Ascending aorta (tissue), 2 donors: ENCODE measurements around the gene FOXA1. TPM values are rescaled to one million over a fixed set of nuclear protein-coding genes. Genes with fewer than 3 reads are reported as not detected.
A peak's percentile ranks its signal among the peaks of the same experiment; 100 is the strongest.

Experiments
- DNase-seq, 2 donors: peaks; one replicate each; pipeline ENCODE4 v3.0.0-alpha.2; 2019; ENCODE audit warnings: low spot score in 2 of 2
- H3K27ac ChIP-seq, 2 donors: fragments of 200-600 bp; sonication (generic); one replicate each; pipeline ENCODE4 v1.5.1; 2016 to 2017; ENCODE audit warnings: mild to moderate bottlenecking in 1 of 2
- H3K27me3 ChIP-seq: fragments of 200-600 bp; sonication (generic); one replicate; pipeline ENCODE4 v1.5.1; 2017
- H3K36me3 ChIP-seq, 2 donors: fragments of 200-600 bp; sonication (generic); one replicate each; pipeline ENCODE4 v1.5.1; 2016
- H3K4me1 ChIP-seq, 2 donors: fragments of 200-600 bp; sonication (generic); one replicate each; pipeline ENCODE4 v1.5.1; 2016 to 2017; ENCODE audit warnings: mild to moderate bottlenecking in 1 of 2
- H3K4me3 ChIP-seq, 2 donors: fragments of 200-600 bp; sonication (generic); one replicate each; pipeline ENCODE4 v1.5.1; 2016 to 2017; ENCODE audit warnings: mild to moderate bottlenecking in 1 of 2
- H3K9me3 ChIP-seq, 2 donors: fragments of 200-600 bp; sonication (generic); one replicate each; pipeline ENCODE4 v1.5.1; 2016
- CTCF ChIP-seq, 3 experiments: fragments of 200-600 bp in 2 of 3; fragments of 450-650 bp in 1 of 3; sonication (generic) in 2 of 3; IDR thresholded peaks; one replicate each; pipeline ENCODE4 v1.5.1; 2016 to 2019; ENCODE audit warnings: antibody characterized with exemption in 3 of 3, mild to moderate bottlenecking in 1 of 3, moderate library complexity in 1 of 3
- intact Hi-C: fragments of 100-400 bp; cut with DNase I; formaldehyde crosslinking; loops from one replicate; pipeline ENCODE4 v1.15.1; 2023
- total RNA-seq: library from RNA; depleted of rRNA; stranded (reverse); fragments of >200 nt; gene quantifications from one replicate; pipeline ENCODE4 v1.1.0, GENCODE V29; 2016

FOXA1 gene
- not detected for total RNA-seq

GRCh38 chr14:37594971-37595808 lies at the start of gene FOXA1, which contains the start of gene TTC6:
Gene FOXA1, minus strand, starts transcription at chr14:37595249. Its CDS starts 277 bp downstream, at chr14:37594972.
Gene TTC6, plus strand, starts transcription at chr14:37595629. Its CDS starts 26,436 bp downstream, at chr14:37622065.
- Histone ChIP-seq H3K36me3 (no peaks in the 10 kb centered on the region), H3K4me3 (peak within 1 kb of the TSS; percentile 56 to 57), H3K27me3 (peaks cover 61% of the 10 kb centered on the region), H3K4me1 (peaks cover 0 to 17% of the 10 kb centered on the region in 2 donors), H3K27ac (no peak within 1 kb of the TSS), H3K9me3 (no peaks in the 10 kb centered on the region)
- TF ChIP-seq CTCF (IDR thresholded peaks at IDR 0.05) = no peak
- DNase-seq = no peak
- intact Hi-C loops = loop anchor here (10.0 kb wide), 3 partner anchors 350 to 1070 kb away; partner anchors contain the start of gene NKX2-1

- no peak overlapping the region for H3K4me3 ChIP-seq
- intact Hi-C loops = no loop called here
- no peak for TF ChIP-seq CTCF (IDR thresholded peaks at IDR 0.05)
- no peaks in the 10 kb centered on the region for H3K27me3 ChIP-seq
- H3K27ac ChIP-seq = no peak overlapping the region
- no peaks in the 10 kb centered on the region for H3K4me1 ChIP-seq
- no peak for DNase-seq
- H3K9me3 ChIP-seq = no peaks in the 10 kb centered on the region
- H3K36me3 ChIP-seq = no peaks in the 10 kb centered on the region
These were observed 48.7 kb upstream of the FOXA1 start for GRCh38 chr14:37643701-37644100.

GRCh38 chr14:37642125-37642524 lies 47.1 kb upstream of the FOXA1 start:
- Histone ChIP-seq H3K9me3 (no peaks in the 10 kb centered on the region), H3K4me3 (no peak overlapping the region), H3K36me3 (no peaks in the 10 kb centered on the region), H3K27me3 (no peaks in the 10 kb centered on the region), H3K27ac (no peak overlapping the region), H3K4me1 (no peaks in the 10 kb centered on the region)
- intact Hi-C loops = no loop called here
- DNase-seq = no peak
- TF ChIP-seq CTCF (IDR thresholded peaks at IDR 0.05) = no peak

- Histone ChIP-seq H3K27me3 (no peaks in the 10 kb centered on the region), H3K36me3 (no peaks in the 10 kb centered on the region), H3K4me3 (no peak overlapping the region), H3K4me1 (no peaks in the 10 kb centered on the region), H3K27ac (no peak overlapping the region), H3K9me3 (no peaks in the 10 kb centered on the region)
- intact Hi-C loops = no loop called here
- no peak for DNase-seq
- no peak for TF ChIP-seq CTCF (IDR thresholded peaks at IDR 0.05)
These were observed 46.1 kb upstream of the FOXA1 start for GRCh38 chr14:37641117-37641516.

GRCh38 chr14:37638599-37638998 lies 43.5 kb upstream of the FOXA1 start:
- no peak overlapping the region for H3K4me3 ChIP-seq
- no peak for DNase-seq

More at GRCh38 chr14:37638599-37638998, 43.5 kb upstream of the FOXA1 start:
- Histone ChIP-seq H3K4me1 (no peaks in the 10 kb centered on the region), H3K36me3 (no peaks in the 10 kb centered on the region), H3K27me3 (no peaks in the 10 kb centered on the region), H3K27ac (no peak overlapping the region), H3K9me3 (peaks cover 0 to 3% of the 10 kb centered on the region in 2 donors)
- intact Hi-C loops = no loop called here
- no peak for TF ChIP-seq CTCF (IDR thresholded peaks at IDR 0.05)
